ENCODE measurements around the gene CYP2W1.
"Not testable (repeated sequence)": the region's sequence is repeated elsewhere in the genome, so short reads cannot be mapped to it uniquely, and the experiment has no call there.

The CYP2W1 gene

GRCh38 chr7:983004-983615 is at the start of gene CYP2W1:
TSS of gene CYP2W1 (plus strand) at chr7:983181. CDS start at chr7:983212, 31 bp downstream.
- DNase-seq: no peak

GRCh38 chr7:934469-935163 is 48.4 kb upstream of the CYP2W1 start:
- DNase-seq: no peak

GRCh38 chr7:935164-935873 is 47.7 kb upstream of the CYP2W1 start:
- DNase-seq: no peak

GRCh38 chr7:935874-936385 is 47.1 kb upstream of the CYP2W1 start:
- DNase-seq: no peak

GRCh38 chr7:936386-937054 is 46.5 kb upstream of the CYP2W1 start:
- DNase-seq: no peak

- DNase-seq: no peak
Observed at GRCh38 chr7:937856-938484, 45.0 kb upstream of the CYP2W1 start.

GRCh38 chr7:938546-939185 is 44.3 kb upstream of the CYP2W1 start:
- DNase-seq: no peak

GRCh38 chr7:939843-940242 is 43.1 kb upstream of the CYP2W1 start:
- no peak for DNase-seq

GRCh38 chr7:940599-941408 is 42.2 kb upstream of the CYP2W1 start:
- DNase-seq: no peak

- DNase-seq: not testable (repeated sequence)
Observed at GRCh38 chr7:943793-944192, 39.2 kb upstream of the CYP2W1 start.

- no peak for DNase-seq
Observed at GRCh38 chr7:944744-945143, 38.2 kb upstream of the CYP2W1 start.

- no peak for DNase-seq
Observed at GRCh38 chr7:945147-945555, 37.8 kb upstream of the CYP2W1 start.

GRCh38 chr7:945556-946255 is 37.3 kb upstream of the CYP2W1 start:
- DNase-seq: no peak

- no peak for DNase-seq
Observed at GRCh38 chr7:946256-946996, 36.6 kb upstream of the CYP2W1 start.

GRCh38 chr7:947391-948210 is 35.4 kb upstream of the CYP2W1 start:
- no peak for DNase-seq

- no peak for DNase-seq
Observed at GRCh38 chr7:949021-949934, 33.7 kb upstream of the CYP2W1 start.

- no peak for DNase-seq
Observed at GRCh38 chr7:951881-952547, 31.0 kb upstream of the CYP2W1 start.
